ENCODE results near the gene RPL27A. TPM values are rescaled to one million over a fixed set of nuclear protein-coding genes. Genes with fewer than 3 reads are reported as not detected.

Gene RPL27A
- total and polyA plus RNA-seq, 2 of the 8 experiments (the other 6 are each of a cell fraction or from before 2014, with no cell fraction given) = 1,756 to 1,777 TPM

GRCh38 chr11:8682303-8683114 lies at the start of gene RPL27A, which contains the start of gene TRIM66 (continued):
- TF ChIP-seq ZNF274 (IDR thresholded peaks at IDR 0.05; ENCODE audit: borderline replicate concordance, extremely low read depth, low read length) (no peak), HDAC2 (IDR thresholded peaks at IDR 0.05; ENCODE audit: borderline replicate concordance in 1 of 2, low read depth in 2 of 2, low read length in 2 of 2) (no peak), ATF3 (IDR thresholded peaks at IDR 0.05; ENCODE audit: insufficient read depth, low read depth, low read length) (no peak), CREB1 (IDR thresholded peaks at IDR 0.05) (peak; percentile 54), CBX8 (IDR thresholded peaks at IDR 0.05; ENCODE audit: borderline replicate concordance, low read depth, low read length) (no peak), KDM4A (IDR thresholded peaks at IDR 0.05; ENCODE audit: low read depth, low read length, severe bottlenecking) (peak; percentile 49)

All from H1 (cell line).